Measurements from ENCODE around the gene TEAD1.

DNA sequence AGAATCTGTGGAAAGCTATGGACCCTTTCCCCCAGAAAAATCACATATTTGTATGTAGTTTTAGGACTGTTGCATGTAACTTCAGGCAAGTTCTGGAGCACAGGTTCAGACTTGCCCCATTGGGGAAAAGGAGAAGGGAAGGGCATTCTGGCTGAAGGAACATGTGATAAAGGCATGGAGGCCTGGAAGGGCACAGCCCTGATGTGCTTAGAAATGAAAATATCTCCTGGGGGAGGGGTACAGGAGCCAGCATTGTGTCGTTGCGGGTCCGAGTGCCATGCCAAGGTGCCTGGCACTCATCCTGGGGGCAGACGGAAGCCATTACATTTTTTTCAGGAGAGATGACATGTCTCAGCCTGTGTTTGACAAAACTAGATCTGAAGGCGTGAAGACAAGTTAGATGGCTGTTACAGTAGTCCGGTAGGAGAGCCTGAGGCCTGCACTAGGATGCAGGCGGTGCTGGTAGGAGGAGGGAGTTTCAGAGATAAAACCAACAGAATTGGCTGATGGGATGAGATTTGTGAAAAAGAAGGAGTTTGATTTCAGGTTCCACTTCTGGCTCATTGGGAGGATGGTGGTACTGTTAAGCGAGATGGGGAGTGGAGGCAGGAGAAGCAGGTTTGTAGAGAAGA is 96.9 kb downstream of the TEAD1 start:
- TF ChIP-seq POLR2A (IDR thresholded peaks at IDR 0.05) (no peak), POLR2AphosphoS5 (IDR thresholded peaks at IDR 0.05) (no peak), EP300 (IDR thresholded peaks at IDR 0.05; ENCODE audit: low read depth) (no peak)
- TF ChIP-seq, protein P1, sequence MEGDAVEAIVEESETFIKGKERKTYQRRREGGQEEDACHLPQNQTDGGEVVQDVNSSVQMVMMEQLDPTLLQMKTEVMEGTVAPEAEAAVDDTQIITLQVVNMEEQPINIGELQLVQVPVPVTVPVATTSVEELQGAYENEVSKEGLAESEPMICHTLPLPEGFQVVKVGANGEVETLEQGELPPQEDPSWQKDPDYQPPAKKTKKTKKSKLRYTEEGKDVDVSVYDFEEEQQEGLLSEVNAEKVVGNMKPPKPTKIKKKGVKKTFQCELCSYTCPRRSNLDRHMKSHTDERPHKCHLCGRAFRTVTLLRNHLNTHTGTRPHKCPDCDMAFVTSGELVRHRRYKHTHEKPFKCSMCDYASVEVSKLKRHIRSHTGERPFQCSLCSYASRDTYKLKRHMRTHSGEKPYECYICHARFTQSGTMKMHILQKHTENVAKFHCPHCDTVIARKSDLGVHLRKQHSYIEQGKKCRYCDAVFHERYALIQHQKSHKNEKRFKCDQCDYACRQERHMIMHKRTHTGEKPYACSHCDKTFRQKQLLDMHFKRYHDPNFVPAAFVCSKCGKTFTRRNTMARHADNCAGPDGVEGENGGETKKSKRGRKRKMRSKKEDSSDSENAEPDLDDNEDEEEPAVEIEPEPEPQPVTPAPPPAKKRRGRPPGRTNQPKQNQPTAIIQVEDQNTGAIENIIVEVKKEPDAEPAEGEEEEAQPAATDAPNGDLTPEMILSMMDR (IDR thresholded peaks at IDR 0.05), result no peak
